Esophagus squamous epithelium (tissue), 4 donors: ENCODE data around the gene RREB1.

Experiments used
- CTCF ChIP-seq, 6 experiments: fragments of 450-650 bp in 4 of 6; fragments of 200-600 bp in 2 of 6; sonication (generic) in 2 of 6; IDR thresholded peaks; one replicate each; pipeline ENCODE4 v1.5.1; 2016 to 2019; ENCODE audit warnings: antibody characterized with exemption in 6 of 6, mild to moderate bottlenecking in 4 of 6, moderate library complexity in 4 of 6
- POLR2A ChIP-seq, 4 donors: fragments of 450-650 bp; IDR thresholded peaks; one replicate each; pipeline ENCODE4 v1.6.1; 2017; ENCODE audit warnings: antibody characterized with exemption in 4 of 4, mild to moderate bottlenecking in 4 of 4, moderate library complexity in 3 of 4

GRCh38 chr6:7112171-7112570 lies 4.4 kb downstream of the RREB1 start:
- TF ChIP-seq CTCF (IDR thresholded peaks at IDR 0.05) = no peak
- TF ChIP-seq POLR2A (IDR thresholded peaks at IDR 0.05) = no peak
